ENCODE measurements around the gene TMEM225B. TPM values are rescaled to one million over a fixed set of nuclear protein-coding genes. Genes with fewer than 3 reads are reported as not detected.
A peak's percentile ranks its signal among the peaks of the same experiment; 100 is the strongest.

TMEM225B gene
- total and polyA plus RNA-seq, 7 experiments from 2014 or later: 0.44 to 2.5 (median 0.90) TPM; not detected in 1

DNA sequence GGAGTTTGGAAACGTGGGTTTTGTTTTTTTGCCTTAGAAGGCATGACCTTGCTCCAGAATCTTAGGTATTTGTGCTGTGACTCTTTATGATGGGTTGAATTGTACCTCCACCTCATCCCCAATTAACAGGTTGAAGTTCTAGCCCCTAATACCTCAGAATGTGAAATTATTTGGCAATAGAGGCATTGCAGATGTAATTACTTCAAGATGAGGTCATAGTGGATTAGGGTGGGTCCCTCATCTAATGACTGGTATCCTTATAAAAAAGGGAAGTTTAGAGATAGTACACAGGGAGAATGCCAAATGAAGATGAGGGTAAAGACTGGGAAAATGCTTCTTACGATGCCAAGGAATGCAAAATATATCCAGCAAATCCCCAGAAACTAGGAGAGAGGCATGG, 43.1 kb upstream of the TMEM225B start:
- Histone ChIP-seq H3K4me1 (ENCODE audit: control insufficient read depth in 2 of 2, insufficient read depth in 2 of 2, low read length in 2 of 2) (peaks cover 33 to 34% of the 10 kb centered on the region in 2 donors), H3K9me3 (ENCODE audit: control insufficient read depth in 2 of 3, low read length in 3 of 3) (no peaks in the 10 kb centered on the region), H3K27me3 (ENCODE audit: control insufficient read depth in 2 of 2, insufficient read depth in 2 of 2, low read length in 2 of 2) (no peaks in the 10 kb centered on the region), H3K27ac (ENCODE audit: low read depth, low read length) (peak overlapping the region; percentile 42), H3K4me3 (ENCODE audit: low read length) (no peak overlapping the region), H3K36me3 (ENCODE audit: control insufficient read depth in 2 of 3, insufficient read depth in 3 of 3, low read length in 3 of 3) (peaks cover 0 to 23% (median 0%) of the 10 kb centered on the region in 3 experiments)
- H3K36me3 Mint-ChIP-seq: peaks cover 0 to 39% (median 7%) of the 10 kb centered on the region in 5 donors
- ChIA-PET CTCF (no interaction called here), POLR2A (no interaction called here)
- ATAC-seq: no peak
- H3K4me1 Mint-ChIP-seq: peaks cover 23 to 72% (median 54%) of the 10 kb centered on the region in 7 donors
- H3K9me3 Mint-ChIP-seq: peaks cover 0 to 4% (median 0%) of the 10 kb centered on the region in 11 donors
- H3K4me3 Mint-ChIP-seq: peak overlapping the region in 4 of 10 donors; percentile 6 to 21 (median 10)
- intact Hi-C loops (cut with micrococcal nuclease): loop anchor here (5.0 to 10.0 kb wide), 4 partner anchors 413 to 1282 kb away; partner anchors contain the start of genes AP4M1 (in 1 of the 2), MCM7 (in 1 of the 2), SMURF1 (in 1 of the 2) and ZNF3 (in 1 of the 2)
- no peaks in the 10 kb centered on the region for H3K27me3 Mint-ChIP-seq
- no peak for DNase-seq
- peak overlapping the region in 7 of 9 donors; percentile 23 to 81 (median 55) for H3K27ac Mint-ChIP-seq

DNA sequence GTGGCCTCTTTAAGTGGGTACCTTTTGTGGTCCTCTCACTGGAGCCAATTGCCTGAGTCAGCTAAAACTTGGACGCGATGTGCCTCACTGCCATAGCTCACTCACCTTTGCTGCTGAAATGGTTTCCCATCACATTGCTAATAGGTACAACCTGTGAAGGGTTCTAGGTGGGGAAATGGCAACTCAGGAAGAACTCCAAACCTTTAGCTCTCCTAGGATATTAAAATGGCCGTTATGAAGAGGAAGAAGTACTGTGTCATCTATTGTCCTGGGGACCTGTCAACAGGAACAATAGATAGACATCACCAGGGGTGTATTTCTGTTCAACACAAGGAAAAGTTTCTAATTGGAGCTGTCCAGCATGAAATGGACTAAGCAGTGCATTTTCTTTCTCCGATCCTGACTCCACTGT, 40.9 kb upstream of the TMEM225B start:
- no peaks in the 10 kb centered on the region for H3K9me3 Mint-ChIP-seq

DNA sequence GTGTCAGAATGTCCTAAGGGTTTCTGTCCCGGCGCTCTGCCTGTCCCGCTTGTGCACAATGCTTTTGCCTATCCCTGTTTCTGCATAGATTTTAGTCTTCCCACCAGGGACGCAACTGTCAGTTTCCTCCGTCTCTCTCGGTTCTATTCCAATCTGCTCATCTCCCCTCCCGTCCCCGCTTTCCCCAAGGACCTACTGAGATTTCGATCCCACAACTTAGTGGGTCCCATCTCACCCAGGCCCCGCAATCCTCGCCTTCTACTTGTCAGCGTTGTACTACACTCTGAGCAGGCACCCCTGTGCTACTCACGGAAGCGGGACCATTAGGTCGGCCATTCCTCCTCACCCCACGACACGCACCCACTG, 40.1 kb upstream of the TMEM225B start:
- POLR2A ChIA-PET: interaction anchor here (0.6 to 4.6 kb wide), 25 partner anchors 8 to 1586 kb away, joined by 3 to 52 read pairs (median 6); partner anchors contain the start of genes ATP5MF, BUD31, COPS6 and CPSF4
- DNase-seq: no peak

More for the DNA sequence above, 40.9 kb upstream of the TMEM225B start:
- intact Hi-C loops (cut with micrococcal nuclease): loop anchor here (5.0 to 10.0 kb wide), 3 partner anchors 415 to 548 kb away; partner anchors contain the start of genes AP4M1 (in 1 of the 2), MCM7 (in 1 of the 2), SMURF1 (in 1 of the 2) and ZNF3 (in 1 of the 2)
- Mint-ChIP-seq H3K36me3 (peaks cover 3 to 51% (median 14%) of the 10 kb centered on the region in 5 donors), H3K4me3 (peak overlapping the region; percentile 94 to 100 (median 97)), H3K27ac (peak overlapping the region; percentile 95 to 100 (median 99)), H3K27me3 (no peaks in the 10 kb centered on the region), H3K4me1 (peaks cover 28 to 75% (median 62%) of the 10 kb centered on the region in 7 donors)
- Histone ChIP-seq H3K4me3 (ENCODE audit: low read length) (peak overlapping the region; percentile 85), H3K36me3 (ENCODE audit: control insufficient read depth in 2 of 3, insufficient read depth in 3 of 3, low read length in 3 of 3) (peaks cover 0 to 37% (median 10%) of the 10 kb centered on the region in 3 experiments), H3K27me3 (ENCODE audit: control insufficient read depth in 2 of 2, insufficient read depth in 2 of 2, low read length in 2 of 2) (no peaks in the 10 kb centered on the region), H3K4me1 (ENCODE audit: control insufficient read depth in 2 of 2, insufficient read depth in 2 of 2, low read length in 2 of 2) (peaks cover 29 to 30% of the 10 kb centered on the region in 2 donors), H3K27ac (ENCODE audit: low read depth, low read length) (peak overlapping the region; percentile 99), H3K9me3 (ENCODE audit: control insufficient read depth in 2 of 3, low read length in 3 of 3) (no peaks in the 10 kb centered on the region)
- ChIA-PET POLR2A (interaction anchor here (0.6 to 4.6 kb wide), 17 partner anchors 8 to 780 kb away, joined by 3 to 52 read pairs (median 4); partner anchors contain the start of genes ATP5MF, BUD31, COPS6 and CPSF4), CTCF (interaction anchor here (0.7 to 0.8 kb wide), 2 partner anchors 259 to 531 kb away, joined by 3 to 4 read pairs; no protein-coding TSS in a partner anchor)
- ATAC-seq (no peak), DNase-seq (no peak)

DNA sequence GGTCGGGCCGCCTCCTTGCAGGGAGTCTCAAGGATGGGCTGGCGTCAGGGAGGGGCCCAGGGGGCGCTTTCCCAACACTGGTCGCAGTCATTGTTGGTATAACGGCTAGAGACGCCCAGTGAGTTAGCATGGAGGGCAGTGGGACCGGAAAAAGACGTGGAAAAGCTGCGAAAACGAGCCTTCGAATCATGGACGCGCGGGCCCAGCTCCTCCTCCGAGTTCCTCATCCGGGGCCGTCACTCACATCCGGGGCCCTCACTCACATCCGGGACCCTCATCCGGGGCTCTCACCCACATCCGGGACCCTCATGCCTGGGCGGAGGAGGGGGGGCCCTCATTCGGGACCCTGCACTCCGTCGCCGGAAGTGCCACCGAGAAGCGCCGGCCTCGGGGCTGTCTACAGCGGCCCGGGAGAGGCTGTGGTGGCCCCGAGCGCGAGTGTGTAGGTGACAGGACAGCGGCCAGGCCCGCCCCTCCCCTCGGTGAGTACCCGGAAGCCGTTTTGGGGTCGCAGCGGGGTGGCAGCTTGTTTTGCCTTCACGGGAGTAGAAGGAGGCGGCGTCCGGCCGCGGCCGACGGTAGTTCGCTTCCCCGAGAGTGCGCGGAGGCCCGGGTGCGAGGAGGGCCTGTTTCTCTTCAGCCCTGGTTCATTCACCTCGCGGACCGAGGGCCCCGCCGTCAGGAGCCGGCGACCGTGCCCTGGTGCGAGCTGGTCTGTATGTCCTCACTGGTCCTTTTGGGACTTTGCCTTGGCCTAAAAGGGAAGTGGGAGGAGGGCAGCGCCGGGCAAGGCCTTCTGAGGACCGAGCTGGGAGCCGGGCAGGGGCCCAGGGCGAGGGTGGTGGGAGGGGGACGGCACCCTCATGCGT, 39.5 kb upstream of the TMEM225B start, which contains the start of gene ZNF655:
Gene ZNF655, plus strand, starts transcription at position 337 of the 869 bp plus-strand sequence. CDS start 1,918 bp downstream, outside the sequence.
- peaks cover 32 to 69% (median 51%) of the 10 kb centered on the region in 7 donors for H3K4me1 Mint-ChIP-seq
- peaks cover 0 to 48% (median 17%) of the 10 kb centered on the region in 3 experiments for H3K36me3 ChIP-seq (ENCODE audit: control insufficient read depth in 2 of 3, insufficient read depth in 3 of 3, low read length in 3 of 3)
- H3K36me3 Mint-ChIP-seq: peaks cover 11 to 60% (median 18%) of the 10 kb centered on the region in 5 donors

More for the DNA sequence above, 40.1 kb upstream of the TMEM225B start:
- Mint-ChIP-seq H3K4me3 (peak overlapping the region; percentile 94 to 100 (median 97)), H3K27me3 (no peaks in the 10 kb centered on the region), H3K4me1 (peaks cover 32 to 75% (median 56%) of the 10 kb centered on the region in 7 donors), H3K27ac (peak overlapping the region; percentile 95 to 100 (median 99)), H3K9me3 (no peaks in the 10 kb centered on the region), H3K36me3 (peaks cover 10 to 57% (median 18%) of the 10 kb centered on the region in 5 donors)
- no peaks in the 10 kb centered on the region for H3K9me3 ChIP-seq (ENCODE audit: control insufficient read depth in 2 of 3, low read length in 3 of 3)
- no peaks in the 10 kb centered on the region for H3K27me3 ChIP-seq (ENCODE audit: control insufficient read depth in 2 of 2, insufficient read depth in 2 of 2, low read length in 2 of 2)
- peak; percentile 78 for ATAC-seq
- H3K36me3 ChIP-seq (ENCODE audit: control insufficient read depth in 2 of 3, insufficient read depth in 3 of 3, low read length in 3 of 3): peaks cover 0 to 44% (median 17%) of the 10 kb centered on the region in 3 experiments
- peak overlapping the region; percentile 99 for H3K27ac ChIP-seq (ENCODE audit: low read depth, low read length)
- intact Hi-C loops (cut with micrococcal nuclease): loop anchor here (1.0 to 10.0 kb wide), 9 partner anchors 54 to 547 kb away; partner anchors contain the start of genes AP4M1 (in 1 of the 2), BUD31 (in 1 of the 2), CPSF4 (in 1 of the 2) and MCM7 (in 1 of the 2)
- CTCF ChIA-PET: interaction anchor here (0.6 to 1.0 kb wide), 3 partner anchors 20 to 530 kb away, joined by 3 to 4 read pairs (median 3); no protein-coding TSS in a partner anchor
- H3K4me1 ChIP-seq (ENCODE audit: control insufficient read depth in 2 of 2, insufficient read depth in 2 of 2, low read length in 2 of 2): peaks cover 24 to 25% of the 10 kb centered on the region in 2 donors
- peak overlapping the region; percentile 85 for H3K4me3 ChIP-seq (ENCODE audit: low read length)

DNA sequence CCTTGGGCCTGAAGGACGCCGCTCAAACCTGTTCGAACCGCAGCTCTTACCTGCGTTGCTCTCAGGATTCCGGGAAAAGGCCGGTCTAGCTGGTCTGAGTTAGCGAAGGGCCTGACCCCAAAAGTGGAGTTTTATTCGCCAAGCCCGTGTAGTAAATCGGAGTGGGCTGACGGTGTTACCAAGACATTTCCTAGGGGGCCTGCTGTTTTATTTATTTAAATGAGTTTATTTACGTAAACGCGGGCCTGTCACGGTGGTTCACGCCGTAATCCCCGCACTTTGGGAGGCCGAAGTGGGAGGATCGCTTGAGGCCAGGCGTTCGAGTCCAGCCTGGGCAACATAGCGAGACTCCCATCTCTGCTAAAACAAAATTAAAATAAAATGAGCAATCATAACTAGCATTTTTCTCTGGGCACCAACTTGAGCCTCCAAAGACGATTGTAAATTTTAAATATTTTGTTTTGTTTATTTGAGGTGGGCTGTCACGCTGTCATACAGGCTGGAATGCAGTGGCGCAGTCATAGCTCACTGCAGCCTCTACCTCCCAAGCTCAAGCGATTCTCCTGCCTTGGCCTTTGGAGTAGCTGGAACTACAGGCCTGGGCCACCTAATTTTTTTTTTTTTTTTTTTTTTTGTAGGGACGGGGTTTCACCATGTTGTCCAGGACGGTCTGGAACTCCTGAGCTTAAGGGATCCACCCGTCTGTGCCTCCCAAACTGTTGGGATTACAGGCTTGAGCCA, 38.7 kb upstream of the TMEM225B start:
- Histone ChIP-seq H3K36me3 (ENCODE audit: control insufficient read depth in 2 of 3, insufficient read depth in 3 of 3, low read length in 3 of 3) (peaks cover 0 to 56% (median 19%) of the 10 kb centered on the region in 3 experiments), H3K27me3 (ENCODE audit: control insufficient read depth in 2 of 2, insufficient read depth in 2 of 2, low read length in 2 of 2) (no peaks in the 10 kb centered on the region), H3K4me3 (ENCODE audit: low read length) (peak overlapping the region; percentile 85), H3K27ac (ENCODE audit: low read depth, low read length) (peak overlapping the region; percentile 99), H3K4me1 (ENCODE audit: control insufficient read depth in 2 of 2, insufficient read depth in 2 of 2, low read length in 2 of 2) (peaks cover 24 to 25% of the 10 kb centered on the region in 2 donors), H3K9me3 (ENCODE audit: control insufficient read depth in 2 of 3, low read length in 3 of 3) (no peaks in the 10 kb centered on the region)
- Mint-ChIP-seq H3K4me3 (peak overlapping the region; percentile 94 to 100 (median 97)), H3K27me3 (no peaks in the 10 kb centered on the region), H3K27ac (peak overlapping the region; percentile 95 to 100 (median 99)), H3K9me3 (no peaks in the 10 kb centered on the region), H3K4me1 (peaks cover 36 to 69% (median 55%) of the 10 kb centered on the region in 7 donors), H3K36me3 (peaks cover 19 to 61% (median 22%) of the 10 kb centered on the region in 5 donors)
- ATAC-seq: no peak
- intact Hi-C loops (cut with micrococcal nuclease): loop anchor here (1.0 to 10.0 kb wide), 5 partner anchors 21 to 545 kb away; partner anchors contain the start of genes AP4M1 (in 1 of the 2), BUD31 (in 1 of the 2), MCM7 (in 1 of the 2) and PDAP1 (in 1 of the 2)
- DNase-seq: peak in 2 of 9 donors; percentile 22 to 26
- POLR2A ChIA-PET: interaction anchor here (0.6 to 4.6 kb wide), 17 partner anchors 9 to 870 kb away, joined by 3 to 52 read pairs (median 10); partner anchors contain the start of genes ATP5MF, BUD31, MEPCE and PDAP1
- CTCF ChIA-PET: interaction anchor here (0.7 kb wide), 1 partner anchor 145 kb away, joined by 4 read pairs; no protein-coding TSS in a partner anchor

More for the DNA sequence above, 39.5 kb upstream of the TMEM225B start, which contains the start of gene ZNF655:
- POLR2A ChIA-PET: interaction anchor here (0.7 to 4.6 kb wide), 24 partner anchors 8 to 1586 kb away, joined by 3 to 52 read pairs (median 6); partner anchors contain the start of genes ATP5MF, BUD31, COPS6 and CPSF4
- Mint-ChIP-seq H3K27me3 (no peaks in the 10 kb centered on the region), H3K27ac (peak within 1 kb of the TSS; percentile 95 to 100 (median 99)), H3K4me3 (peak within 1 kb of the TSS; percentile 94 to 100 (median 97)), H3K9me3 (no peaks in the 10 kb centered on the region)
- CTCF ChIA-PET: interaction anchor here (0.6 to 1.0 kb wide), 2 partner anchors 19 to 167 kb away, joined by 3 to 4 read pairs; no protein-coding TSS in a partner anchor
- H3K9me3 ChIP-seq (ENCODE audit: control insufficient read depth in 2 of 3, low read length in 3 of 3): no peaks in the 10 kb centered on the region
- DNase-seq (peak; percentile 85 to 96 (median 93)), ATAC-seq (peak; percentile 89)
- H3K4me3 ChIP-seq (ENCODE audit: low read length): peak within 1 kb of the TSS; percentile 85
- intact Hi-C loops (cut with micrococcal nuclease): loop anchor here (1.0 to 10.0 kb wide), 10 partner anchors 22 to 546 kb away; partner anchors contain the start of genes AP4M1 (in 1 of the 2), BUD31 (in 1 of the 2), CPSF4 (in 1 of the 2) and MCM7 (in 1 of the 2)
- H3K27me3 ChIP-seq (ENCODE audit: control insufficient read depth in 2 of 2, insufficient read depth in 2 of 2, low read length in 2 of 2): no peaks in the 10 kb centered on the region
- H3K4me1 ChIP-seq (ENCODE audit: control insufficient read depth in 2 of 2, insufficient read depth in 2 of 2, low read length in 2 of 2): peaks cover 24 to 25% of the 10 kb centered on the region in 2 donors
- H3K27ac ChIP-seq (ENCODE audit: low read depth, low read length): peak within 1 kb of the TSS; percentile 99
